HEK293T (cell line): ENCODE data around the gene ITGB1.
"Not testable (repeated sequence)": the region's sequence is repeated elsewhere in the genome, so short reads cannot be mapped to it uniquely, and the experiment has no call there.

Source experiments
- CTCF ChIA-PET: fragments of 350-600 bp; formaldehyde crosslinking; extraction: SDS; loops from one replicate; lab custom pipeline; 2021; ENCODE audit warnings: antibody characterized with exemption, inconsistent platforms; lab: Yijun Ruan, JAX
- POLR2A ChIA-PET: fragments of 350-600 bp; formaldehyde crosslinking; extraction: SDS; loops from one replicate; lab custom pipeline; 2020; ENCODE audit warnings: antibody characterized with exemption, inconsistent platforms; lab: Yijun Ruan, JAX
- DNase-seq: peaks from one replicate; pipeline ENCODE4 v3.0.0; 2012; ENCODE audit warnings: mixed read lengths; ENCODE audit errors: extremely low spot score
- ARNT ChIP-seq: fragments of 450-650 bp; IDR thresholded peaks from 2 replicates; pipeline ENCODE4 v1.6.1; 2017; ENCODE audit warnings: mild to moderate bottlenecking
- BHLHE40 ChIP-seq: fragments of 450-650 bp; IDR thresholded peaks from 2 replicates; pipeline ENCODE4 v1.6.1; 2016; ENCODE audit warnings: mild to moderate bottlenecking, moderate library complexity, borderline replicate concordance
- CTBP1 ChIP-seq: fragments of 450-650 bp; IDR thresholded peaks from 2 replicates; pipeline ENCODE4 v1.6.1; 2016; ENCODE audit warnings: borderline replicate concordance
- ELF4 ChIP-seq: fragments of 450-650 bp; IDR thresholded peaks from 2 replicates; pipeline ENCODE4 v1.6.1; 2017; ENCODE audit warnings: antibody characterized with exemption
- FOXK2 ChIP-seq: fragments of 450-650 bp; IDR thresholded peaks from 2 replicates; pipeline ENCODE4 v1.6.1; 2016; ENCODE audit warnings: mild to moderate bottlenecking
- FOXM1 ChIP-seq: fragments of 450-650 bp; IDR thresholded peaks from 2 replicates; pipeline ENCODE4 v1.6.1; 2017; ENCODE audit warnings: mild to moderate bottlenecking, borderline replicate concordance
- HDGF ChIP-seq: fragments of 450-650 bp; IDR thresholded peaks from 2 replicates; pipeline ENCODE4 v1.6.1; 2017; ENCODE audit warnings: antibody characterized with exemption, borderline replicate concordance
- L3MBTL2 ChIP-seq: fragments of 450-650 bp; conservative IDR thresholded peaks from 2 replicates; pipeline ENCODE4 v1.6.1; 2016; ENCODE audit warnings: mild to moderate bottlenecking
- LEF1 ChIP-seq: fragments of 450-650 bp; IDR thresholded peaks from 2 replicates; pipeline ENCODE4 v1.6.1; 2017; ENCODE audit warnings: mild to moderate bottlenecking, borderline replicate concordance
- NFRKB ChIP-seq: fragments of 450-650 bp; IDR thresholded peaks from 2 replicates; pipeline ENCODE4 v1.6.1; 2016; ENCODE audit warnings: mild to moderate bottlenecking, moderate library complexity
- SP1 ChIP-seq: fragments of 450-650 bp; IDR thresholded peaks from 2 replicates; pipeline ENCODE4 v1.6.1; 2017
- SUZ12 ChIP-seq: fragments of 450-650 bp; IDR thresholded peaks from 2 replicates; pipeline ENCODE4 v1.6.1; 2016; ENCODE audit warnings: mild to moderate bottlenecking
- TARDBP ChIP-seq: fragments of 450-650 bp; IDR thresholded peaks from 2 replicates; pipeline ENCODE4 v1.6.1; 2016
- ZNF384 ChIP-seq: fragments of 450-650 bp; IDR thresholded peaks from 2 replicates; pipeline ENCODE4 v1.6.1; 2016
- TF ChIP-seq, protein P1 (sequence below): fragments of 450-650 bp; IDR thresholded peaks from 2 replicates; pipeline ENCODE4 v1.6.1; 2016

Gene ITGB1

GRCh38 chr10:32901815-32902214, 56.2 kb downstream of the ITGB1 start:
- no peak for DNase-seq
- ChIA-PET POLR2A (no interaction called here), CTCF (no interaction called here)
- TF ChIP-seq HDGF (no peak), BHLHE40 (no peak), ZNF384 (no peak), FOXM1 (no peak), SP1 (no peak), NFRKB (no peak), L3MBTL2 (no peak), FOXK2 (no peak), ELF4 (no peak), CTBP1 (no peak), SUZ12 (no peak), LEF1 (no peak)
- TF ChIP-seq, protein P1, sequence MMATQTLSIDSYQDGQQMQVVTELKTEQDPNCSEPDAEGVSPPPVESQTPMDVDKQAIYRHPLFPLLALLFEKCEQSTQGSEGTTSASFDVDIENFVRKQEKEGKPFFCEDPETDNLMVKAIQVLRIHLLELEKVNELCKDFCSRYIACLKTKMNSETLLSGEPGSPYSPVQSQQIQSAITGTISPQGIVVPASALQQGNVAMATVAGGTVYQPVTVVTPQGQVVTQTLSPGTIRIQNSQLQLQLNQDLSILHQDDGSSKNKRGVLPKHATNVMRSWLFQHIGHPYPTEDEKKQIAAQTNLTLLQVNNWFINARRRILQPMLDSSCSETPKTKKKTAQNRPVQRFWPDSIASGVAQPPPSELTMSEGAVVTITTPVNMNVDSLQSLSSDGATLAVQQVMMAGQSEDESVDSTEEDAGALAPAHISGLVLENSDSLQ, result no peak

- DNase-seq, CTCF ChIA-PET, POLR2A ChIA-PET: not testable (repeated sequence)
These were observed 62.6 kb downstream of the ITGB1 start for GRCh38 chr10:32895200-32895968.

GRCh38 chr10:32893916-32894664, 63.9 kb downstream of the ITGB1 start:
- CTCF ChIA-PET, result no interaction called here
- no peak for TF ChIP-seq HDGF
- no peak for TF ChIP-seq FOXK2
- TF ChIP-seq BHLHE40, result no peak
- TF ChIP-seq FOXM1, result no peak
- TF ChIP-seq, protein P1, result no peak
- no peak for TF ChIP-seq ARNT
- TF ChIP-seq ELF4, result no peak
- TF ChIP-seq CTBP1, result no peak
- TF ChIP-seq SUZ12, result no peak
- no peak for TF ChIP-seq L3MBTL2
- TF ChIP-seq ZNF384, result no peak
- no peak for TF ChIP-seq TARDBP
- TF ChIP-seq LEF1, result no peak
- TF ChIP-seq SP1, result no peak
- no peak for TF ChIP-seq NFRKB
- DNase-seq, result no peak
- POLR2A ChIA-PET, result no interaction called here

DNA sequence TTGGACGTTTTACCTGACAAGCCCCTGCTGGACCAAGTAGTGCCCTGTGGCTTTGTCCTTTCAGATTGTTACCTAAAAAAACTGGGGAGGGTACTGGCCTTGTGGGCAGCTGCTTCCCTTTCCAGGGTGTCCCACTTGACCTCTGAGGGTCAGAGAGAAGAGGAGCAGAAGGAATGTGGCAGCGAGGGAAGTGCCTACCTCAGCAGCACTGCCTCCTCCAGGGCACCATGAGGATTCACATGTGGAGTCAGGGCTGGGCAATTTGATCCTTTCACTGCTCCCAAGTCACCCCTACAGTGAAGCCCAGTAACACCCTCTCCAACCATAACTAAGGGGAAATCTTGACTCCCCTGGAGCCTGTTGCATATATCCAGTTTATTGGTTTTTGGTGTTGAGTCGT, 64.6 kb downstream of the ITGB1 start:
- ChIA-PET POLR2A (no interaction called here), CTCF (no interaction called here)
- no peak for TF ChIP-seq LEF1
- no peak for TF ChIP-seq ARNT
- TF ChIP-seq ZNF384, result no peak
- TF ChIP-seq, protein P1, result no peak
- TF ChIP-seq HDGF, result no peak
- DNase-seq, result no peak

DNA sequence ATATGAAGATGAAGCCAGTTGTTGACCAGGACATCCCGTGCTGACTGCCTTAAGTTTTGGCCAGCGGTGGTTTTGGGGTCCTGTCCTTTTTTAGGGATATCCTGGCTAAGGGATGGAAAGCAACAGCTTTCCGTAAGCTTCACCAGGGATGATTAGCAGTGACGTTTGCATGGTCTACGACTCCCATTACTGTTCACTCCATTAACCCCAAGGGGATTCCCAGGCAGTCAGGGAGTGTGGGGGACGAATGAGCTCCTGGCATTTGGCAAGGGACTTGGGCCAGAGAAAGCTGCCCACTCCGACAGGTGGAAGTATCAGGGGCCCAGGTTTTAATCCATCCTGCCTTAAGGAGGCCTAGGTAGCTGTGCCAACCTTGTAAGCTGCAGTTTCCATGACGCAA, 66.8 kb downstream of the ITGB1 start:
- DNase-seq, result no peak
- TF ChIP-seq L3MBTL2, result no peak
- TF ChIP-seq LEF1, result no peak
- no peak for TF ChIP-seq SP1
- no peak for TF ChIP-seq FOXM1
- CTCF ChIA-PET, result no interaction called here
- POLR2A ChIA-PET, result no interaction called here

DNA sequence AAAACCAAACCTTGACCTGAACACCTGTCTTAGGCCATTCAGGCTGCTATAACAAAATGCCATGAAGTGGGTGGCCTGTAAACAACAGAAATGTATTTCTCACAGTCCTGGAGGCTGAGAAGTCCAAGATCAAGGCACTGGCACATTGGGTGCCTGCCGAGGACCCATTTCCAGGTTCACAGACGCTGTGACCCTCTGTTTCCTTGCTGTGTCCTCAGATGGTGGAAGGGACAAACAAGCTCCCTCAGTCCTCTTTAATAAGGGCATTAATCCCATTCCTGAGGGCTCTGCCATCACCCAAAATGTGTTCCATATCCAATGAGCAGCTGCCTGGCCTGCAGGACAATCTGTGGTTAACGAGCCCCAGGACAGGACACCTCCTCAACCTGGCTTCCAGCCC, 67.6 kb downstream of the ITGB1 start:
- no peak for DNase-seq
- TF ChIP-seq HDGF, result no peak
- no peak for TF ChIP-seq L3MBTL2
- TF ChIP-seq SUZ12, result no peak
- TF ChIP-seq BHLHE40, result no peak
- no peak for TF ChIP-seq SP1
- TF ChIP-seq FOXK2, result no peak
- TF ChIP-seq ARNT, result no peak
- no peak for TF ChIP-seq TARDBP
- CTCF ChIA-PET, result no interaction called here
- POLR2A ChIA-PET, result no interaction called here
